ENCODE results near the gene THBS3.
"Not testable (repeated sequence)": the region's sequence is repeated elsewhere in the genome, so short reads cannot be mapped to it uniquely, and the experiment has no call there.

The THBS3 gene

DNA sequence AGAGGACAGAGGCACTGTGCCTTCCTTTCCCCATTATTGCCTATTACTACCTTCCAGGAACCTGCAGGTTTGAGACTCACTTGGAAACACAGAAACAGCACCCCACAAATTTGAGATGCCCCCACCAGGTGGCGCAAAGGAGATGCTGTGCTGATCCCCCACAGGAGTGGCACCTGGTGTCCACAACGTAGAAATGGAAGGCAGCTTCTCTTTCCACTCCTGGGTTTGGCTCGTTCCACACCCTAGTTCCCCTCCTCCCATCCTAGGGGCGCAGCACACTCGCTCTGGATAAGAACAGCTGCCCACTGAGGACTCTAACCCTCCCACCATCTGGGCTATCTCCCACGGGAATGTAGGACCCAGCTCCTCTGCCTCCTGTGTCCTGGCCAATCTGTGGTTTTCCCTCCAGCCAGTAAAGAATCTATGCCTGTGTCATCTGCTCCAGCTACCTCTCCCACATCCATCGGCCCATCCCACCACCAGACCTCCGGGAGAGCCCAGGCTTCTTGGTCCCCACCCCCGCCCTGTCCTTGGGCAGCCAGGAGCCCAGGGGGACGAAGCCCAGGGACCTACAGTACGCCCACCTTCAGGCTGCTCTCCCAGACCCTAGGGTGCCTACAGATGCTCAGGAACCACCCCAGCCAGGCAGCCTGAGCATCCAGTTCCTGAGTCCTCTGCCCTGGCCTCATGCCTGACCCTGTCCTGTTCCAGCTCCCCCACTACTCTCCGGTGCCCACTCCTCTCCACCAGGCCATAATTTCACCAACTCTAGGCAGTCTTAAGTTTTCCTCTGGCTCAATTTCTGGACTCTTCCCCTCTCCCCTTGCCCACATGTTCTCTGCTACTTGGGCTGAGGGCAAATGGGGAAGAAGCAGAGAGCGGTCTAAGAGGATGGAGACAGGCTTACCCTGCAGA lies 549 bp downstream of the THBS3 start:
- peak; percentile 88 to 90 for DNase-seq (ENCODE audit: low read depth in 2 of 2)

DNA sequence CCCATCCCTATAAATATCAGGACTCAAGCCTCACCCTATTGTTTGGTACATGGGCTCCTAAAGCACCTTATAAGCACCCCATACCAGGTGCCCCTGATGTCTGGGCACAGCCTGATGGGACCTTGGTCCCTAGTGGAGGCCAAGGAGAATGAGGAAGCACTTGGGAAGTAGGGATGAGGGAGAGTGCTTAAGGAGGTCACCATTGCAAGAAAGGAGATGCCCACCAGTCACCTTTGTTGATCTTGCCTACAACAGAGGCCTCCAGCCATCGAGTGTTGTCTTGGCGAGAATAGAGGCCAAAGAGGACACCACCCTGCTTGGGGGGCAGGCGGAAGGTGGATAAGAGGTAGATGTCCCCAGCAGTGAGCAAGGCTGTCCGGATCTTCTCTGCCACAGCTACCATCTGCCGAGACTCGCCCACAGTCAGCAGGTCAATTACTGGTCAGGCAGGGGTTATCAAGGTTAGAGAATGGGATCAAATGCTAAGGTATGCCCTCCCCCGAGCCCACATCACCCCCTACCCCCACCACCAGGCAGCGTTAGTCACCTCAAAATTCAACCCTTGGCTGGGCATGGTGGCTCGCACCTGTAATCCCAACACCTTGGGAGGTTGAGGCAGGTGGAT lies 1.6 kb downstream of the THBS3 start:
- no peak for DNase-seq (ENCODE audit: low read depth in 2 of 2)

DNA sequence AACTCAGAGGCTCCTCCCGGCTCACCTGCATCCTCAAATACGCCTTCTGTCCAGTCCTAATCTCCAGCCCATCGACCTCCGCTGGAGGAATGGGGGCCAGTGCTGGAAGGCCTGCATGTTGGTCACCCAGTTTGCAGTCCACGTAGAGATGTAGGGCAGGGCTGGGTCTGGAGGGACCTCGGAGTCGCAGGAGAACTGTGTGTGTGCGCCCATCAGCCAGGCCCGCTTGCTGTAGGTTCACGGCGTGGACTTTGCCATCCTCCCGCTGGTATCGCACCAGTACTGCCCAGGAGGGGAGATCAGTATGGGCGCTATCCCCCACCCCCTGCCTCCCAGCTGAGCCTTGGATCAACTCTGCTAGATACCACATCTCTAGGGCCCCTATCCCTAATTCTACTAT lies 2.7 kb downstream of the THBS3 start:
- DNase-seq (ENCODE audit: low read depth in 2 of 2) = no peak

DNA sequence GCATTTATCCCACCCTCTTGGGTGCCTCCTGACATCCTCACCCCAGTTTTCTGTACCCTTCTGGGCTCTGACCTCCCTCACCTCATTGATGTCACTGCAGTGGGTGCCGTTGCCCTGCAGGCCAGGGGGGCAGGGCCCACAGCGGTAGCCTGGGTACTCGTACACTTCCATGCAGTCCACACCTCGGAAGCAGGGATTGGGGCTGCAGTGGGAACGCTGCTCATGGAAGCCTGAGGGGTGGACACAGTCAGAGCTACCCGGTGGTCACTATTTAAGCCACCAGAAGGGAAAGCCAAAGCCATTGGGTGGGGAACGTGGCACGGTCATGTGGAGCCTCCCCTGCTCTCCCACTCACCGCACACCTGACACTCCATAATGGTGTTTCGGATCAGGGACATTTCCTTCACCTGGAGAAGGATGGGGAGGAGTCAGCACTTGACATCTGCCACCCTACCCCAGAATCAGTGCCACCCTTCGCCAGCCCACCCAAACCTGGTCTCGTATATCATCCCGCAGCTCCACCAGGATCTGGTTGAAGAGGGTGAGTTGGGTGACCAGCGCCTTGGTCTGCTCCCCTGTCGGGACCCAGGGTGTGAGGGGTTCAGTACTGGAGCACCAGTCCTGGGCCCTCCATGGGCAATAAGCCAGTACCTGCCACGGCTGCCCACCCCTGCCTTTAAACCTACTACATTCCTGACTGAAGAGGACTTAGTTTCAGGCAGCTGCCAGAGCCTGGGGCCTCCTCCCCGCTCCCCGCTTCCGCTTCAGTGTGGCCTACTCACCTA lies 4.8 kb downstream of the THBS3 start:
- DNase-seq (ENCODE audit: low read depth in 2 of 2) = no peak

DNA sequence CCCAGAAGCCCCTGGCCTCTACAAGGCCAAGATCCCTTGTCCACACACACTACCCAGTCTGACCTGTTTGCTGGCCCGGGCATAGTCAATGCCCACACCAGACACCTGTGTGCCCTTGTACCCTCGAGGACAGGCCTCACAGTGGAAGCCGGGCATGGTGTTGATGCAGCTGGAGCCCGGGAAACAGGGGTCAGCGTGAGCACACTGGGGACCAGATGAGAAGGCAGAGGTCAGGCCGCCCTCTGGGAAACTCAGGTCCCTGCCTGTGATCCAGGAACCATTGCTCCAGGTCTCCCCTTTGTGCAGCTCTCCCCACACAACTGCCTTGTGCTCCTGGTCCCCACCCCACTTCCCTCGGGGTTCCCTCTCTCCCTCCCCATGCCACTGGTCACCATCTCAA lies 5.5 kb downstream of the THBS3 start:
- DNase-seq (ENCODE audit: low read depth in 2 of 2) = no peak

DNA sequence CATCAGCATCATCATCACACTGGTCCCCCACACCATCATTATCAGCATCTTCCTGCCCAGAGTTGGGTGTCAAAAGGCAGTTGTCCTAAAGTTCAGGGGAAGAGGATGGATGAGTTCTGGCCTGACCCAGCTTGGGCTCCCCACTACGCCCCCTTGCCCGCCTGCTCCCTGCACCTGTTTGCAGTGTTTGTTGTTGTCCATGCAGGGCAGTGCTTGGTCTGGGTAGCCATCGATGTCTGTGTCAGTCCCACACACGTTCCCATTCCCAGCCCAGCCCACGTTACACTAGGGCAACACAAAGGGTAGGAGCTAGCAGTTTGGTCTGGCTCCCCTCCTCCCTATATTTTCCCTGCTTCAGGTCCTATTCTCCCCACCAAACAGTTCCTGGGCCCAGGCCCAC lies 6.8 kb downstream of the THBS3 start:
- DNase-seq (ENCODE audit: low read depth in 2 of 2) = no peak

DNA sequence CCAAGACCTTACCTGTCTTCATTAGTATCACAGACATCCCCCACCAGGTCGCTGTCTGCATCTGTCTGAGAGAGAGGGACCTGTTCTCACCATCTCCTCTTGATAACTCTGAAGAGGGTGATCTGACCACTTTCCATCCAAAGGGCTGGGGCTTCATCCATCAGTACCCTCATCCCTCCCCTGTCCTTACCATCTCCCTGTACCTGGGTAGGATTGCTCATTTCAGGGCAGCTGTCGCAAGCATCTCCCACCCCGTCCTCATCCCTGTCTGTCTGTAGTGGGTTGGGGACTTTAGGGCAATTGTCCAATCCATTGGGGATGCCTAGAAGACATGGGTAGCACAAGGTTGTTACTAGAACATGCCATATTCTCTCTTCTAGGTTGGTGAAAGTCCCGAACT lies 7.9 kb downstream of the THBS3 start:
- DNase-seq (ENCODE audit: low read depth in 2 of 2) = no peak

DNA sequence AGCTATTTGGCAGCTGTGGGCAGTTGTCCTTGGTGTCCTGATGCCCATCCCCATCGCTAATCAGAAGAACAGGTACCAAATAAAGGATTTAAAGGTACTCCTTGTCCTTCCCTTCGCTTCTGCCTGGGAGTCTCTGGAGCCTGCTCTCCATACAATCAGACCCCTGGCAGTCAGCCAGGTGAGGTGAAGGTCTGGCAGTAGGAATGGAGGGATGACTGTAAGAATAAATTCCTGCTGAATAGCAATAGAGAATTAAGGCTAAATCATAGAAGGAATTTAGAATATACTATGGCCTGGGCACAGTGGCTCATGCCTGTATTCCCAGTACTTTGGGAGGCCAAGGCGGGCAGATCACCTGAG lies 9.2 kb downstream of the THBS3 start:
- no peak for DNase-seq (ENCODE audit: low read depth in 2 of 2)

DNA sequence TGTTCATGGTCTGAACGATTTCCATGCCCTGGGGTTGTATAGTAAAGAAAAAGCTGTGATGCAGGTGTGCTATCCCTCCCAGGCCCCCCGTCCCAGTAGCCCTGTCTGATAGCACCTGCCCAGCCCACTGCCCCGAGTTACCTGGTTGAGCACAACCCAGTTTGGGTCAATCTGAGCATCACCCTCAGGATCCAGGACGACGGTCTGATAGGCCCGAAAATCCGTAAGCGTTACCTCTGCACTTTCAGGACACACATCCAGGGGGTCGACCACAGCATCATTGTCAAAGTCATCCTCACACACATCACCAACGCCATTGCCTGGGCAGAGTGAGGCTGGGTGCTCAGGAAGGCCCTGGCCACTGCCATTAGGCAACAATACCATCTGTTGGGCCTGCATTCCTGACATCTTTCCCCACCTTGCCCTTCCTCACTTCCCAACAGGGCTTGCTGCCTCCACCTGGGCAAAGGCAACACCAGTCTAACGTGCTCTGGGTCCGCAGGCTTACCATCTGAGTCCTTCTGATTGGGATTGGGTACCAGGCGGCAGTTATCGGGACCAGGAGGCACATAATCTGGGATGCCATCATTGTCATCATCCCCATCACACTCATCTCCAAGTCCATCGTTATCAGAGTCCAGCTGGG lies 9.7 kb downstream of the THBS3 start:
- DNase-seq (ENCODE audit: low read depth in 2 of 2) = no peak

DNA sequence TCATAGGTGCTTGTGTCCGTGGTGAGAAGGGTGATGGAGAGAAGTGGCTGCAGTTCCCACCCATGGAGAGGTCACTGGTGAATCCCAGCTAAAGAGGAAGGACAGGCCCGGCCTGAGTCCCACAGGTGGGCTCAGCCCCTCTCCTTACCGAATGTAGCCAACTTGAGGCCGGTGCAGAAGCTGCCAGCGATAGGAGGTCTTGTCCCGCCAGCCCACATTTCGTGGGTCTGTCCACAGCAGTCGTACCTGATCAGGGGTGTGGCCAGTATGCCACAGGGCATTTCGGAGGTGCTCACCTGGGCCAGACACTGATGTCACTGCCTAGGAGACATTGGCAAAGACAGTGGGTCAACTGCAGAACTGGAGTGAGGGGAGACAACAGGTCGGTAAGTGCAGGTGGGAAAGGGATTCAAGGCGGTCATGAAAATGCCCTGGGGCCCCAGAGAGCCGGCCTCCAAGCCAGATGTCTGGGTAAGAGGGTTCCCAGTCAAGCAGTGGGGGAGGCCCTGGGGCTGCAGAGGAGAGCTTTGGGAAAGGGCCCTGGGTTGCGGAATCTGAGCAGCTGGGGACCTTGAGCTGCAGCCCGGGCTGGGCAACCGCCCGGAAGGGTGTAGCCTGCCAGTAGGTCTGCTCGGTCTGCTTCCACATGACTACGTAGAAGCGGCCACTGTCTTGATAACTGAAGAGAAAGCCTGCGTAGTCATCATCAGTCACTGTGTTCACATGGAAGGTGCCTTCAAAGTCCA lies 10.6 kb downstream of the THBS3 start:
- DNase-seq (ENCODE audit: low read depth in 2 of 2) = no peak

DNA sequence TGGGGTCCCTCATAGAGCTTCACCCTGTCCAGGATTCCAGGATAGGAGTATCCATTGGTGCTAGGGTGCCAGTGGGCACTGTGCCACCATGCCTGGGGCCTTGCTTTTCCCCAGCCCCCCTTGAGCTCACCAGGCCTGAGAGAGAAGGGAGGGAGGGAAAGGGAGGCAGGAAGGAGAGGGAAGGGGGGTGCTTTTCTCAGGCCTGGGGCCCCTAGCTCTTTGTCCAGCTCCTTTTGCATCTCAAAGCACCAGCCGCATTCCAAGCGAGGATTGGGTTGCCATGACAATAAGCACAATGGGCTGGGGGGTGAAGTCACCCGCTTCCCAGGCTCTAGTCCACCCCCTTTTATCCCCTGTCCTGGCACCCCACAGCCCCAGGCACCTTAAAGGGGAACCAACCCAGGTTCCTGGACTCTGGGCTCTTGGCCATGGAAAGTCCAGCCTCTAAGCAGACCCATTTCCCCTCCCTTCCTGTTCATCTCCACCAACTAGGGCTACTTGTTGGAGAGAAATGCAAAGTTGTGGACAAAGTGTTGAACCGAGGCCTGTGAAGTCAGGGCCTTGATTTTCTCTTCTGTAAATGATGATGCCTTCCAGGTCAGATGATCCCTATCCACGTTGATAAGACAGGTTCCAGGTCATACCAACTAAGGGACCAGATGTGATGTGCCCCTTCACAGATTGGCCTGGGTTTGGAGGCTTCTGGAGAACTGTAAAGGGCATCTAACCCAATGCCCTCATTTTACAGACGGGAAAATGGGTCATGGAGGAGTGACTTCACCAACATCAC lies 11.4 kb downstream of the THBS3 start:
- DNase-seq (ENCODE audit: low read depth in 2 of 2) = no peak

DNA sequence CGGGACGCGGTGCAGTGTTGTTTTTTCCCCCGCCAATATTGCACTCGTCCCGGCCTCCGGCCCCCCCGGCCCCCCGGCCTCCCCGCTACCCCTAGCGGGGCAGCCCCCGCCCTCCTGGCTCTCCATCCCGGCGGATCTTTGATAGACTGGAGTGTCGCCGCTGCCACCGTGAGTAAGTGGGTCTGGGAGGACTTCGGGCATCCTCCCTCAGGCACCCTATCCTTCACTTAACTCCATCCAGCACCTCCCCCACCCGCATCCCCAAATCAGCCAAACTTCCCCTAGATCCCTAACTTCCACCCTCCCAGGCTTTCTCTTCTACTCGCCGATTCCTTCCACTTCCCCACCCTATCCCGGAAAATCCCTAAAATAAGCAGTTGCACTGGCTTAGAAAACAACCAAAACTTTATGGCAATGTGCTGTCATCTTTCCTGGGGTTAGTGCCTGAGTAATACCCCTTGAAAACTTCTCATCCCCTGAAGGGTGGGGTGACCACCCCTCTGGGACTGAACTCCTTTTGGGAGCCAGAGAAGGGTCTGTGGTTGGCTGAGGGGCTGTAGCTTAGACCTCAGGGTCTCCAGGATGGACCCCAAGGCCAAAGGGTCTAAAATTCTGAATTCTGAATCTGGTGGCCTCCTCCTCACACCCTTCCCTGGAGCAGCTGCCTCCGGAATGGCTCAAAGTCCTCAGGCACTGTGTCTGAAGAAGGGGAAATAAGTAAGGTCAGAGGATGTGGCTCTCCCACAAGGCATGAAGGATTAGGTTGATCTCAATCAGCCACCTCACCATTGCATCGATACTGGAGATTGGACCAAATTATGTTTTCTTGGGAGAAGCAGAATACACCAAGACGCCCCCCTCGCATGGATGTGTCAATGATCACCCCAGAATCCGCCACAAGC lies 12.2 kb downstream of the THBS3 start:
- DNase-seq (ENCODE audit: low read depth in 2 of 2) = no peak

DNA sequence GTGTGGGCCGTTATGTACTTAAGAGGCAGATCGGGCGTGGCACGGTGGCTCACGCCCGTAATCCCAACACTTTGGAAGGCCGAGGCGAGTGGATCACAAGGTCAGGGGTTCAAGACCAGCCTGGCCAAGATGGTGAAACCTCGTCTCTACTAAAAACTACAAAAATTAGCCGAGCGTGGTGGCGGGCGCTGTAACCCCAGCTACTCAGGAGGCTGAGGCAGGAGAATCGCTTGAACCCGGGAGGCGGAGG lies 13.8 kb downstream of the THBS3 start:
- DNase-seq (ENCODE audit: low read depth in 2 of 2) = not testable (repeated sequence)

DNA sequence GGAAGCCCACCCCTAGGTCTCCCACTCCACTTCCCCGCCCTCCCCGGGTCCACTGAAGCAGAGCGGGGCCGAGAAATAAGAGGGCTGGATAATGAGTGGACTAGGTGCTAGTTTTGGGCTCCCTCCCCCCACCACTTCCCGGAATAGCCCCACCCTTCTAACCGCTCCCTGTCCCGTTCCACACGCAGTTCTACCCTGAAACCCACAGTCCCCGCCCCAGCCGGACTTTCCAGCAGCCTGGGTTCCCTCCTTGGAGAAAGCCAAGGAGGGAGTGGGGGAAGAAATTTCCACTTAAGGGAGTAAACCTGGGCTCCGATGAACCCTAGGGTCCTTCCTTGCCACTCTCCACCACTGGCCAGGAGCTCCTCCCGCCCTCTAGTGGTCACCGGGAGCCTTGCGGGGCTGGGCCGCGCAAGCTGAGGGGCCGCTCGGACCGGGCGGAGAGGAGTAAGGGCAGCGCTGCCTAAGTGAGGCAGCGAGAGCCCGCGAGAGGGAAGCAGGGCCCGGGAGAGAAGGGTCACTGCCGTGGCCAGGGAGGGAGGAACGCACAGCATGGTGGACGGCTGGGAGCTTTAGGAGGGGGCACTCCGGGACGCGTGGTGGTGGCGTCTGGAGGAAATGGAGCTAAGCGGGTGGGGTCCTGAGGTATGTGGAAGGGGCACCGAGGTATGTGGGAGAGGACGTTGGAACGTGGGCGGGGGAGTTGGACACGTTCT lies 14.3 kb downstream of the THBS3 start:
- DNase-seq (ENCODE audit: low read depth in 2 of 2) = peak; percentile 56 to 71

DNA sequence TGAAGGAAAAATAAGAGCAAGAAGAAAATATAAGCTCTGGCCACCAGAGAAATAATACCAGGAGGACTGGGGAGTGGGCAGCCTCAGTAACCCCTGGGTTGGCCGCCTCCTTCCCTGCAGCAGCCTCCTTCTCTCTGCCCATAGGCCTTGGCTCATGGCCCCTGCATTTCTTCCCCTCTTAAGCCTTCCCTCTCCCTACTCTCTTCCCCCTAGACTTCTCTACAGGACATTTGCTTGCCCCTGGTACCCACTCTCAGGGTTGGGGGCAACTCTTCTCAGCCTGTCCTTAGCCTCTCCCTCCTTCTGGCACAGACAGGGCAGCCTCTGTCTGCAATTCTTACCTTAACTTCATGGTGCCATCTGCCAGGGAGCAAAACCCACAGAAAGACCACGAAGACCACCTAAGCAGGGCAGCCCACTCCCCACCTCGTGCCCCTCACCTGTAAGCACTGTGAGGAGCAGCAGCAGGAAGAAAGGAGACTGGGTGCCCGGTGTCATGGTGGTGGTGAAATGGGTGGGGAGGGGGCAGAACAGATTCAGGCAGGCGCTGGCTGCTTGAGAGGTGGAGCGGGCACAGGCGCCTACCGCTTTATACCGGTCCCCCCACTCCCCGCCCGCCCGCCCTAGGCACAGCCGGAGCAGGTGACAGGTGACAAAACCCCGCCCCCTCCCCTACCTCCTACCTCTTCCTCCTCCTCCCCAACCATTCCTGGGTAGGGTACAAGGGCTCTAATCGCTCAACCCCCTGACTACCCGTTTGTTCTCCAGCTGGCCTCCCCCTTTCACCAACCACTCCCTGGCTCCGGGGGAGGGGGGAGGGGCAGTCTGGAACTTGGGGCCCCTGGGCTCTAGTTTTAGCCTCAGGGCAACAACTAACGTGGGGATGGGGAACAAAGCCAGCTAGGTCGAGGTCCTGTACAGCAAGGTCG lies 15.1 kb downstream of the THBS3 start:
- DNase-seq (ENCODE audit: low read depth in 2 of 2) = peak in 1 of 2 donors; percentile 28

DNA sequence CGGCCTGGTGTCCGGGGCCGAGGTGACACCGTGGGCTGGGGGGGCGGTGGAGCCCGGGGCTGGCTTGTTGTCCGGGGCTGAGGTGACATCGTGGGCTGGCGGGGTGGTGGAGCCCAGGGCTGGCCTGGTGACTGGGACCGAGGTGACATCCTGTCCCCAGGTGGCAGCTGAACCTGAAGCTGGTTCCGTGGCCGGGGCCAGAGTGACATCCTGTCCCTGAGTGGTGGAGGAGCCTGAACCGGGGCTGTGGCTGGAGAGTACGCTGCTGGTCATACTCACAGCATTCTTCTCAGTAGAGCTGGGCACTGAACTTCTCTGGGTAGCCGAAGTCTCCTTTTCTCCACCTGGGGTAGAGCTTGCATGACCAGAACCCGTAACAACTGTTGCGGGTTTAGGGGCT lies 15.8 kb downstream of the THBS3 start:
- no peak for DNase-seq (ENCODE audit: low read depth in 2 of 2)

DNA sequence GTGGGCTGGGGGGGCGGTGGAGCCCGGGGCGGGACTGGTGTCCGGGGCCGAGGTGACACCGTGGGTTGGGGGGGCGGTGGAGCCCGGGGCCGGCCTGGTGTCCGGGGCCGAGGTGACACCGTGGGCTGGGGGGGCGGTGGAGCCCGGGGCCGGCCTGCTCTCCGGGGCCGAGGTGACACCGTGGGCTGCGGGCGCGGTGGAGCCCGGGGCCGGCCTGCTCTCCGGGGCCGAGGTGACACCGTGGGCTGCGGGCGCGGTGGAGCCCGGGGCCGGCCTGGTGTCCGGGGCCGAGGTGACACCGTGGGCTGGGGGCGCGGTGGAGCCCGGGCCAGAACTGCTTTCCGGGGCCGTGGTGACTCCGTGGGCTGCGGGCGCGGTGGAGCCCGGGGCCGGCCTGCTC lies 17.8 kb downstream of the THBS3 start:
- not testable (repeated sequence) for DNase-seq (ENCODE audit: low read depth in 2 of 2)

DNA sequence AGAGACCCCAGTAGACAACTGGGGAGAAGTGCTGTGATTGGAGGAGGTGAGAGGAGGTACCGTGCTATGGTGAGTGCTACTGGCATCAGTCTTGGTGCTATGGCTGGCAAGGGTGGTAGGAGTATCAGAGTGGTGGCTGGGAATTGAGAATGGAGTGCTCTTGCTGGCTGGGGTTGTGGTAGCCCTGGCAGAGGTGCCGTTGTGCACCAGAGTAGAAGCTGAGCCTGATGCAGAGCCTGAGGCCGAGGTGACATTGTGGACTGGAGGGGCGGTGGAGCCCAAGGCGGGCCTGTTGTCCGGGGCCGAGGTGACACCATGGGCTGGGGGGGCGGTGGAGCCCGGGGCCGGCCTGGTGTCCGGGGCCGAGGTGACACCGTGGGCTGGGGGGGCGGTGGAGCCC lies 19.4 kb downstream of the THBS3 start:
- no peak for DNase-seq (ENCODE audit: low read depth in 2 of 2)
